HG02642 (cell line): ENCODE measurements around the gene PPP5C.
"Not testable (repeated sequence)": the region's sequence is repeated elsewhere in the genome, so short reads cannot be mapped to it uniquely, and the experiment has no call there.

Experiments used
- ATAC-seq: cut with Tn5 transposase; IDR thresholded peaks from one replicate; pipeline ENCODE4 v1.9.1; 2021; ENCODE audit warnings: mild to moderate bottlenecking; ENCODE audit not compliant: unreplicated experiment, poor library complexity

The PPP5C gene

DNA sequence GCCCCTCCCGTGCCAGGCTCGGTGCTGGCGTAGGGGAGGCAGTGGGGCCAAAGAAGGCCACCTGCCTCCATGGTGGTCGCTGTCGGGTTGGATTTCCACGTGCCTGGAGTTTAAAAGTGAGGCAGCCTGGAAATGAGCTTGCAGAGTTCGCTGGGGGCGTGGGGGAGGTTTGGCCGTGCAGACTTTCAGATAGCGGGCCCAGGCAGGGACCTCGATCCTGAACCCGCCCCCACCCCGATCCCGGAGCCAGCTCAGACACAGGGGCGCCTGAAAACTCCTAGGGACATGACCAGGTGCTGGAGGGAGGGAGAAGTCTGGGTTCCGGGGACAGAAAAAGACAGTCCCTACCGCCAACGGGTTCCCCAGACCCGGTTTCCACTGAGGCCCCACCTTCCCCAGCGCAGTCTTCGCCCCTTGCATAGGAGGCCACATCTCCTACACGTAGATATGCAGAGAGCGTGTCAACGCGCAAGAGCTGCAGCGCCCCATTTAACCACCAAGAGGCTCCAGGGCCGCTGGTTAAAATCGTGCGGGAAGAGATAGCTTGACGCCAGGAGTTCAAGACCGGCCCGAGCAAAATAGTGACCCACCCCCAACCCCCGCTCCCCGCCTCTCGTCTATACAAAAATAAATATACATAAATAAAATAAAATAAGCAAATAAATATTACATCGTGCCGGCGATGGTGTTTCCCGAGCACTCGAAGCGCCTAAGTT lies 58.0 kb downstream of the PPP5C start:
- no peak for ATAC-seq

DNA sequence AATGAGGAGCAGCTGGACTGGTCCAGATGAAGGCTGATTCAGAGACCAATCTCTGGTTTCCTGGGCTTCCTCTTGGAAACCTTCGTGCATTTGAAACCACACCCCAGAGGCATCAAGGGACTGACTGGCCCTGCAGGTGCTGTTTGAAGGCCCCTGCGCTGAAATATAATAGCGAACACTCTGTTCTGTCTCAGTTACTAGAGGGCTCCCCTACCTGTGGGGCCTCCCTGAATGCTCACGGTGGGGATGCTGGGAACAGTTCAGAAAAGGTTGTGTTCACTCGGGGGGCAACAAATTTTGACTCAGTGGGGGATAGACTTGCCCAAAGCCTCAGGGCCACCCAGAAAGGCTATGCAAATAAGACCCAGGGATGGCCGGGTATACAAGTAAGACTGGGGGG lies 60.1 kb downstream of the PPP5C start:
- no peak for ATAC-seq

DNA sequence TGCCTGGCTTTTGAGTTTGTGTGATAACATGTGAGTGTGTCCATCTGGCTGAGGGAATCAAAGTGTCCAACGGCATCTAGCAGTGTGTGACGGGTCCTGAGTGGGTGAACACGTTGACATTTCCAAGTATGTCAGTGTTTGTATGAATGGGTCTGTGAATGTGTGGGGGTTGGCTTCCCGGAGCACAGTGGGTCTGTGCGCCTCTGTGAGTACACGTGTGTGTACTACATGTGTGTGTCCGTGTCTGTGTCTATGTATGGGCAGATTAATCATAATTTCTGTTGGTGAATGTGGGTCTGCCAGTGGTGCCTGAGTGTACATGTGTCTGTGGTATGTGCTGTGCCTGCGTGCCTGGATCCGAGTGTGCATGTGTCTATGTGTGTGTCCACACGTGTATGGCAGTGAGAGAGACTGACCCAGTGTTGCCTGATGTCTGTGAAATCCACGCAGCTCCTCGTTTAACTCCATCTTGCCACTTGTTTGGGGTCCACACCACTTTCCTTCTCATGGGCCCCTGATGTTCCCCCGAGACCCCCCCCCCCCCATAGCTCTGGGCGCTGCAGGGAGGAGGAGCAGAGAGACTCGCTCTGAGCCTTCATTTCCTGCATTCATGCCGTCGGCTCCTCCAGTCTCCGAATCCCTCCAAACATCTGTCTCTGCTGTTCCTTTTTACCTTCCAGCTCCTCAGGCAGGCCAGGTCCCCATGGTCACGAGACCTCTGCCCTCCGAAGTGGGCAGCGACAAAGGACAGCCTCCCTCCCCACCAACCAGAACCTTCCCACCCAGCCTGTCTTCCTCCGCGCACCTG lies 61.2 kb downstream of the PPP5C start:
- no peak for ATAC-seq

DNA sequence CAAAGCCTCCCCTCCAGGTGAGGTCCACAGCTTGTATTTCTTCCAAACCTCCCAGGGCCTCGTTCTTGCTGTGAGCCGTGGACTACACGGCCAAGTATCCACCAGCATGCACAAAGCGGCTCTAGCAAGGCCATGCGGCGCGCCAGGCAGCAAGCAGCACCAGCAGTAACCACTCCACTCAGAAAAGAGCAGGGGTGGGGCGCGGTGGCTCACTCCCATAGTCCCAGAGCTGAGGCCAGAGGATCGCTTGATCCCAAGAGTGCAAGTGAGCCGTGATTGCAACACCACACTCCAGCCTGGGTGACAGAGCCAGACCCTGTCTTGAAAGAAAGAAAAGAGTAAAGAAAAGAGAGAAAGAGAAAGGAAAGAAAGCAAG lies 61.8 kb downstream of the PPP5C start:
- no peak for ATAC-seq

DNA sequence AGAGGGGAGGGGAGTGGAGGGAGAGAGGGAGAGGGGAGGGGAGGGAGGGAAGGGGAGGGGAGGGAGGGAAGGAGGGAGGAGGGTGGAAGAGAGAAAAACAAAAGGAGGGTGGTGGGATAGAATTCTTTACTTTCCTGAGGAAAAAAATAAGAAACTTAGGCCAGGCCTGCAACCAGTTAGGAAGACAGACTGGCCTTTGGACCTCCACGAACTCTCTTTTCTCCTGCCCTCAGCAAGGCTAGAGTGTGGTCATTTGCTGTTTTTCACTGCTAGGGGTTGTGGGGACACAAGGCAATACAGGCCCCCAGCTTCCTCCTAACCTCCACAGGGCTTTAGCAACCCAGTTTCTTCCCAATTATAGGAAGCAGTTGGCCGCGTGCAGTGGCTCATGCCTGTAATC lies 62.3 kb downstream of the PPP5C start:
- no peak for ATAC-seq

DNA sequence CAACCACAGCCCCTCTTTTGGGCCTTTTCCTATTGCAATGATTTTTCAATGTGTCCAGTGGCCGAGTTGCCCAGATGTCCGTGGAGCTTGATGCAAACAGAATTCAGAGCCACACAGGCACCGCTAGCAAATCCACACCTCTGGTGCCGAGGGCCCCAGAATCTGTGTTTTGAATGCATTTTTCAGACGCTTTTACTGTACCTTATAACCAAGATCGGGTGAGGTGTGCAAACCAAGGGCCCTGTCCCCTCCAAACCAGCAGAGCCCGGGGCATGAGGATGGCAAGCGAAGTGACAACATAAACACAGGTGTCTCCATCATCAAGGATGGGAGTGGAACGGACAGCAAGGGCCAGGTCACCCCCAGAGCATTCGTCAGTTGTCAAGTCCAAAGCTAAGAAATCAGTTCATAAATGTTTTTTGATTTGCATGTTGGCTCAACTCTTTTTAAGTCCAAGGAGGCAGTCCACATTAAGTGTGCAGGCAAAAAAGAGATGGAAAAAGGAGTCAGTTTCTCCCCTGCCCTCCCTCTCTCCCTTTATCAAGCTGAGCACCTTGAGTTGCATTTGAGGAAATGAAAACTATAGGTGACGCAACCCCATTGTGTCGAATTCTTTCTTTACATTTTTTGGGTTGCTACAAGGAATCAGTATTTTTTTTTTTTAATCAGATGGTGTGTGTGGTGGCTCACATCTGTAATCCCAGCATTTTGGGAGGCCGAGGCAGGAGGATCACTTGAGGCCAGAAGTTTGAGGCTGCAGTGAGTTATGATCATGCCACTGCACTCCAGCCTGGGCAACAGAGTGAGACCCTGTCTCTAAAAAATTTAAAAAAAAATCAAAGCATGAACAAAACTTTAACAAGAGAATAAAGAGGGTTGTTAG lies 63.6 kb downstream of the PPP5C start:
- no peak for ATAC-seq

DNA sequence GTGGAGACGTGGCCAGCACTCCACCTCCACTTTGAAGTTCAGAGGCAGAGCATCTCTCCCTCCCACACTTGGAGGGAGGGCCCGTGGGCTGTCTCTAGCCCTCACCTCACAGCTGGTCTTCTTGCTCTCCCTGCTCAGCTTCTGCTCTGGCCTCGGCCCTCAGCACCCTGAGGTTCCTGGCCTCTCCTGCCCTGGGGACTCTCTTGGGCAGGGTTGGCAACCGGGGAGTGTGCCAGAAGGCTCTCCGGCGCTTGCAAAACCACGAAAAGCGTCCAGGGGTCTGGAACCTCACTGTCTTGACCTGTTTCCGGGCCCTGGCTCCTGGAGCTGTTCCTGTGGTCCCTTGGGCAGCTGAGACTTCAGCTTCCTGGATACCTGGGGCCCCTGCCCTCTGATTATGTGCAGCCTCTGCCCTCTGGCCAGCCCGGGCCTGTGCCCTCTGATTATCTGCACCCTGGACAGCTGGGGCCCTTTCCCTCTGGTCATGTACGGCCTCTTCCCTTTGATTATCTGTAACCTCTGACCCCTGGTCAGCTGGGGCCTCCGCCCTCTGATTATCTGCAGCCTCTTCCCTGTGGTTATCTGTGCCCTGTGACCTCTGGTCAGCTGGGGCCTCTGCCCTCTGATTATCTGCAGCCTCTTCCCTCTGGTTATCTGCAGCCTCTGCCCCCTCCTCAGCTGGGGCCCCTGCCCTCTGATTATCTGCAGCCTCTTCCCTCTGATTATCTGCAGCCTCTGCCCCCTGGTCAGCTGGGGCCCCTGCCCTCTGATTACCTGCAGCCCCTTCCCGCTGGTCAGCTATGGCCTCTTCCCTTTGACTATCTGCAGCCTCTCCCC lies 64.4 kb downstream of the PPP5C start:
- no peak for ATAC-seq

DNA sequence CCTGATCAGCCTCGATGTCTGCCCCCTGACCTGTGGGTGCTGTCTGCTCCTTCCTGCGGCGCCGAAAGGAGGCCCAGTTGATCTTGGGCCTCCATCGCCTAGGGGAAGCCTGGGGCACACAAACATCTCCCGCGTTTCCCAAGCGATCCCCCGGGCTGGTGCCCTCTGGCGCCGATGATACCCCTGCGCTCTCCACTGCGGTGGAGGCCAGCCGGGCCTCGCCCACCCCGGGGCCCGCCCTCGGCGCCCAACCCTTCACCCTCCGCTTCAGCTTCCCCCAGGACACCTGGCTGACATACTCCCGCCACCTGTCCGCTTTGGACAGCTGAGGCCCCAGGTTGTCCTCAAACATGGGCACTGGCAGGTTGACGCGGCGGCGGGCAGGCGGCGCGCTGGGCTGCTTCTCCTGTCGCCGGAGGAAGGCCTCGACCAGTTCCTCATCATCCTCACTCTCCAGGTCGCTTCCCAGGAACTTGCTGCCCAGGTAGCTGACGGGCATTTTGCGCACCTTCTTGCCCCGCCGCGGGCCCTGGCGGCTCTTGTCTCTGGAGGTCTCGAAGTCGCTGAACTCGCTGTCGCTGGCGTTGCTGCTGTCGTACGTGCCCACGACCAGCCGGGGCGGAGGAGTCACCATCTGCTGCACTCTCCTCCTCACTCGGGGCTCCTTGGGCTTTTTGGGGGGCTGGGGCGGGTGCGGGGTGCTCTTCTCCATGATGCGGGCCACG lies 65.2 kb downstream of the PPP5C start:
- no peak for ATAC-seq

DNA sequence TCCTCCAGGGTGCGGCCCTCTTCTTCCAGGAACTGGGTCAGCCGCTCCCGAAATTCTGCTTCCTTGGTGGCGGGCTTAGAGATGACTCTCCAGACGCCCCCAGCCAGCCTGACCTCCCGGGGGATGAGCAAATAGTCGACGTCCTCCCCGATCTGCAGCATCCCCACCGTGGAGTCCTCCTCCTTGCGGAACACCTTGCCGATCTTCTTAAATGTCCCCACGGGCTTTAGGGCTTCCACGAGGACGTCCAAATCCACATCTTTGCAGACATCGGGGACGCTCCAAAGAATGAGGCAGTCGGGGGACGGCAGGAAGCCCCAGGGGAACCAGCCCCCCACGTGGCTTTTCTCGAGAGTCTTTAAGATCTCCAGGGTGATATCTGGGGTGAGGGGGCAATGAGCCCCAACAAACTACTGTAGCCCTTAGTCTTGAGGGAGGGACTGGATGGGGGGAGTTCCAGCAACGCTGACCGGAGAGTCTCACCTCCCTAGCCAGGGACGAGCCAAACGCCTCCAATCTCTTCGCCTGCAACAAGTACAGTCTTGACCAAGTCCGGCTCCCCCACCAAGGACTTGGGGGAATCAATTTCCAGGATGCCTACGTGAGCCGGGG lies 65.9 kb downstream of the PPP5C start:
- ATAC-seq, result no peak

DNA sequence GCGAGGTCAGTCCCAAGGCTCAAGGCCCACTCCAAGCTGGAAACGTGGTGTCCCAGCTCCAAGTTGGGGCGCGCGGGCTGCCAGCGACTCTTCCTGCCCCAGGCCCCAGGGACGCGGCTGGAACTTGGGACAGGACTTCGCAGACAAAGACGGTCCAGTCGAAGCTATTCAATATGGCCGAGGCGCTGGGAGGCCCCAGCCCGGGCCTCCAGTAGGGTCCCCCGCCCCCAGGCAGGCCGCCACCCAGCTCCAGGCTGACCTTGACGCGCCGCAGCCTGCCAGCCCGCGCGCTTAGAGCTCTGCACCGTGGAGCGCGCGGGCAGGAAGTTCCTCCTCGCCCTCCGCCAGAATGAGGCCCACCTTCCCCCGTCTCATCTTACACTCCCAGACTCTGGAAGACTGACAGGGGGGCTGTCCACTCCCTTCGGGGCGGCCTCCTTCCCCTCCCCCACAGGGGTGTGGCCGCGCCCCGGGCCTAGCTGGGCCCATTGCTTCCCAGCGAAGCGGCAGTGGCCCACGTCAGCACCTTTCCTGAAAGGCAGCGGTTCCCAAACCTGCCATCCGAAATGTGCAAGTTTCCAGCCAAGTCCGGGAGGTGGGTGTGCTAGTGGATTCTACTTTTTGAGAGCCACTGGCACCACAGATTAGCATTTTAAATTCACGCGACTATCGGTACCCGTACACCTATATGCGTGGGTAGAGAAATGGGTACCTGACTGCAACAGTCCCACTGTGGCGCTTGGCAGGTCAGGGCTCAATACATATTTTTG lies 66.6 kb downstream of the PPP5C start, which contains the start of gene CCDC8:
TSS of gene CCDC8 (minus strand) at position 303 of the 770 bp plus-strand sequence. CDS start 754 bp downstream, outside the sequence.
- ATAC-seq, result no peak

DNA sequence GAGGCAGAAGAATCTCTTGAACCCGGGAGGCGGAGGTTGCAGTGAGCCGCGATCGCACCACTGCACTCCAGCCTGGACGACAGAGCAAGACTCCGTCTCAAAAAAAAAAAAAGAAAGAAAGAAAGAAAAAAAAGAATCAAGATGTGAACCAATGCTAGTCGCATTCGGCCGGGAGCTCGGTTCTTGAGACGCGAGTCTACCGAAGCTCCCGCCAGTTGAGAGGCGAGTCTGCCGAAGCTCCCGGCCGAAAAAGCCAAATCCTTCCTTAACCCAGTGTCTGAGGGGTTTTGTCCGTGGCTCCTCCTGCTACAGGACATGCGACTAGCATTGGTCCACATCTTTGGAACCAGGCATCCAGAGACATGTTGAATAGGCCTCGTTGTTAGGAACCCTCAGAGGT lies 68.0 kb downstream of the PPP5C start:
- ATAC-seq, result not testable (repeated sequence)

DNA sequence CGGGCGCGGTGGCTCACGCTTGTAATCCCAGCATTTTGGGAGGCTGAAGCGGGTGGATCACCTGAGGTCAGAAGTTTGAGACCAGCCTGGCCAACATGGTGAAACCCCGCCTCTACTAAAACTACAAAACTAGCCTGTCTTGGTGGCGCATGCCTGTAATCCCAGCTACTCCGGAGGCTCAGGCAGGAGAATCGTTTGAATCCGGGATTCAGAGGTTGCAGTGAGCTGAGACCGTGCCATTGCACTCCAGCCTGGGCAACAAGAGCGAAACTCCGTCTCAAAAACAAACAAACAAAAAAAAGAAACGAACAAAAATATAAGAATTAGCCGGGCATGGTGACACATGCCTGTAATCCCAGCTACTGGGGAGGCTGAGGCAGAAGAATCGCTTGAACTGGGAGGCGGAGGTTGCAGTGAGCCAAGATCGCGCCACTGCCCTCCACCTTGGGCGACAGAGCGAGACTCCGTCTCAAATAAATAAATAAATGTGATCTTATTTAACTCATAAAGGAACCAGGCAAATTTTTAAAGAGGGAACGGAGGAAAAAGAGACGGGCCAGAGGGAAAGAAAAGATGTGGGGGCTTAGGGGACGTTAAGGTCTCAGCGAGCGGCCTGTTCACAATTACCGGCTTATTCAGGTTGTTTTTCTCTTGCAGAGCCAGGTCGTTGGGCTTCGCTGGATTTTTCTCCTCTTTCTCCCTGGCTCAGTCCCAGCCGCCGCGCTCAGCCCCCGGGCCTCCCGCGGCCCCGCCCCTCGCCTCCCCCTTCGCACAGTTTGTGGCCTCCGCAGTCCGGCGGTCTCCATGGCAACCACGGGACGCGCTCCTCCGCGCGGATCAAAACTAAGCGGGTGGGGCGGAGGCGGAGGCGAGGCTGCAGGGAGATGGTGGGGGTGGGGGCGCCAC lies 69.2 kb downstream of the PPP5C start:
- ATAC-seq, result not testable (repeated sequence)

DNA sequence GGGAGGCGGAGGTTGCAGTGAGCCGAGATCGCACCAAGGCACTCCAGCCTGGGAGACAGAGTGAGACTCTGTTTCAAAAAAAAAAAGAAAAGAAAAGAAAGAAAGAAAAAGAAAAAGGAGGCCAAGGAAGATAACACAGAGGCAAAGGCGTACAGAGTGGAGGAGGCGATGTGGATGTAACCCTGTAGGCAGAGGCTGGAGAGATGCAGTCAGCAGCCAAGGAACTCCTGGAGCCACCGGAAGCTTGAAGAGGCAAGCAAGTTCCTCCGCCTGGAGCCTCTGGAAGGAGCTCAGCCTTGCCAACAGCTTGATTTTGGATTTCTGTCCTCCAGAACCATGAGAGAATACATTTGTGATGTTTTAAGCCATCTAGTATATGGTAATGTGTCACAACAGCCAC lies 73.2 kb downstream of the PPP5C start:
- ATAC-seq, result no peak

DNA sequence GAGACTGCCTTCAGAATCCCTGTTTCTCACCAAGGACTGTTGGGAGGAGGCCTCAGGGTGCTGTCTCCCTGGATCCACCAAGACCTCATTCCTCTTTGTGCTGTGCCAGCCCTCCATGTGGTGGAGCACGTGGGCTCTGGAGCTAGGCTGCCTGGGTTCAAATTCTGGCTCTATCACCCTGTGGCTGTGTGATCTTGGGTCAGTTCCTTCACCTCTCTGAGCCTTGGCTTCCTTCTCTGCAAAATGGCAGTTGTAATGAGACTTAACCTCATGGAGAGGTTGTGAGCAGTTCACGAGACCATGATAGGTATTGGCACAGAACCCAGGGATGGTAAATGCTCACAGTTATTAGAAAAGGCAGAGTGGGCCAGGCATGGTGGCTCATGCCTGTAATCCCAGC lies 75.5 kb downstream of the PPP5C start:
- ATAC-seq, result no peak

DNA sequence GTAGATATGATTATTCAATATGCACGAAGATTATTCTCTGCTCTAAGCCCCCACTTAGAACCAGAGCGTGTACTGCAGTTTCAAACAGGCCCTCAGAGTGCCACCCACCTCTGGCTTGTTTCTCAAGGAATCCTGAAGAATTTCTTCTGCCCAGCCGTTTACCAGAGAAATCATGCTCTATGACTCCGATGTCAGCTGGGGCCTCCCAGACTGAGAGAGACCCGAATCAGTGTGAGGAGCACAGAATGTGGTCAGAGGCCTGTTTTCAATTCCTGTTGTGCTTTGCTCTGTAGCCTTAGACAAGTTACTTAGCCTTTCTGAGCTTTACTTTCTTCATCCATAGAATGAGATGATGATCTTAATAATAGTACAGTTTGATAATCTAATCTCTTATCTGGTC lies 76.3 kb downstream of the PPP5C start:
- ATAC-seq, result no peak

DNA sequence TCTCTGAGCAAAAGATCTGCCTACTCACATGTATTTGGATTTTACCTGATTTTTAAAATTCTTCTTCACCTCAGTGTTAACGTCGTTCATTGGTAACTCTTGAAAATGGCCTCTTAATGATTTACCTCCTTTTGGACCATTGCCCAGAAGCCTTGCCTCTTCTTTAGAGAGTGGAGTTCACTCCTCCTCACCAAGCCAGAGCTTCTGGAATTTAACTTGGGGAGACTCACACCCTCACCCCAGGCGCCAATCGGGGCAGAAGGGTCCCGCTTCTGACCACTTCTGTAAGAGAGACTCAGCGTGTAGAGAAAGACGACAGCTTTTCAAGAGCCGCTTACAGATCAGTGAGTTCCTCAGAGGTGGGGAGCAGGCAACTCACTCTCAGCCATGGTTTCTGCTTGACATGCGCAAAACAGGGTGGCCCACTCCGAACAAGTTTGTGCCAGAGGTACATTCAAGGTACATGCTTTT lies 79.2 kb downstream of the PPP5C start:
- ATAC-seq, result no peak
